ENCODE data around the gene MMS19.

Gene MMS19

GRCh38 chr10:97464226-97464625, 34.0 kb downstream of the MMS19 start:
- DNase-seq (ENCODE audit: low spot score): no peak

GRCh38 chr10:97463363-97464132, 34.7 kb downstream of the MMS19 start:
- DNase-seq (ENCODE audit: low spot score): peak; percentile 36

GRCh38 chr10:97462309-97462708, 35.9 kb downstream of the MMS19 start:
- DNase-seq (ENCODE audit: low spot score): no peak

- no peak for DNase-seq (ENCODE audit: low spot score)
Observed at GRCh38 chr10:97459933-97460332, 38.3 kb downstream of the MMS19 start.

- no peak for DNase-seq (ENCODE audit: low spot score)
Observed at GRCh38 chr10:97459111-97459510, 39.1 kb downstream of the MMS19 start.

- DNase-seq (ENCODE audit: low spot score): no peak
Observed at GRCh38 chr10:97456686-97457065, 41.5 kb downstream of the MMS19 start.

GRCh38 chr10:97456034-97456685, 42.1 kb downstream of the MMS19 start:
- DNase-seq (ENCODE audit: low spot score): no peak

GRCh38 chr10:97454330-97455036, 43.7 kb downstream of the MMS19 start:
- DNase-seq (ENCODE audit: low spot score): no peak

- DNase-seq (ENCODE audit: low spot score): no peak
Observed at GRCh38 chr10:97452352-97452751, 45.9 kb downstream of the MMS19 start.

- no peak for DNase-seq (ENCODE audit: low spot score)
Observed at GRCh38 chr10:97451605-97452004, 46.6 kb downstream of the MMS19 start.

- no peak for DNase-seq (ENCODE audit: low spot score)
Observed at GRCh38 chr10:97450828-97451227, 47.4 kb downstream of the MMS19 start.

- DNase-seq (ENCODE audit: low spot score): peak; percentile 97
Observed at GRCh38 chr10:97445722-97446639, 52.2 kb downstream of the MMS19 start, which contains the start of the genes EXOSC1 and ZDHHC16. TSS of gene EXOSC1 (minus strand) at chr10:97446006. CDS start at chr10:97445985, 21 bp downstream. TSS of gene ZDHHC16 (plus strand) at chr10:97446175. CDS start at chr10:97451676, 5,501 bp downstream.

- no peak for DNase-seq (ENCODE audit: low spot score)
Observed at GRCh38 chr10:97445357-97445721, 52.9 kb downstream of the MMS19 start.

GRCh38 chr10:97444212-97444611, 54.0 kb downstream of the MMS19 start:
- no peak for DNase-seq (ENCODE audit: low spot score)

GRCh38 chr10:97442277-97442676, 55.9 kb downstream of the MMS19 start:
- no peak for DNase-seq (ENCODE audit: low spot score)

- no peak for DNase-seq (ENCODE audit: low spot score)
Observed at GRCh38 chr10:97435211-97435610, 63.0 kb downstream of the MMS19 start.

- DNase-seq (ENCODE audit: low spot score): no peak
Observed at GRCh38 chr10:97434557-97434956, 63.7 kb downstream of the MMS19 start.

GRCh38 chr10:97434055-97434454, 64.2 kb downstream of the MMS19 start:
- DNase-seq (ENCODE audit: low spot score): no peak

GRCh38 chr10:97428572-97428981, 69.6 kb downstream of the MMS19 start:
- DNase-seq (ENCODE audit: low spot score): peak; percentile 48

- peak; percentile 79 for DNase-seq (ENCODE audit: low spot score)
Observed at GRCh38 chr10:97427571-97428179, 70.5 kb downstream of the MMS19 start.
